IgD-negative memory B cell (primary cell): ENCODE data around the gene FGFR3. TPM values are rescaled to one million over a fixed set of nuclear protein-coding genes. Genes with fewer than 3 reads are reported as not detected.
A peak's percentile ranks its signal among the peaks of the same experiment; 100 is the strongest.
"Not testable (repeated sequence)": the region's sequence is repeated elsewhere in the genome, so short reads cannot be mapped to it uniquely, and the experiment has no call there.

Source experiments
- H3K27ac Mint-ChIP-seq, 3 donors: one replicate each; pipeline ENCODE4 v1.8.0; 2020 to 2022; ENCODE audit warnings: mild to moderate bottlenecking in 3 of 3, mixed read lengths in 3 of 3, moderate library complexity in 1 of 3
- H3K27me3 Mint-ChIP-seq: one replicate; pipeline ENCODE4 v1.8.0; 2021; ENCODE audit warnings: mixed read lengths
- H3K36me3 Mint-ChIP-seq: one replicate; pipeline ENCODE4 v1.8.0; 2020; ENCODE audit warnings: mild to moderate bottlenecking, mixed read lengths
- H3K4me1 Mint-ChIP-seq, 3 donors: one replicate each; pipeline ENCODE4 v1.8.0; 2020 to 2022; ENCODE audit warnings: mixed read lengths in 3 of 3, mild to moderate bottlenecking in 1 of 3
- H3K4me3 Mint-ChIP-seq, 4 donors: one replicate each; pipeline ENCODE4 v1.8.0; 2020 to 2022; ENCODE audit warnings: mild to moderate bottlenecking in 4 of 4, mixed read lengths in 4 of 4, moderate library complexity in 3 of 4
- H3K9me3 Mint-ChIP-seq, 3 donors: one replicate each; pipeline ENCODE4 v1.8.0; 2020 to 2021; ENCODE audit warnings: mixed read lengths in 3 of 3, mild to moderate bottlenecking in 1 of 3
- polyA plus RNA-seq: library from polyadenylated mRNA; unstranded; fragments of 300-500 nt; fragmentation: Illumina TruSeq; gene quantifications from one replicate; pipeline ENCODE4 v1.2.3, GENCODE V29; 2021

The FGFR3 gene
- polyA plus RNA-seq, 1 donor from 2014 or later = 0.45 TPM

DNA sequence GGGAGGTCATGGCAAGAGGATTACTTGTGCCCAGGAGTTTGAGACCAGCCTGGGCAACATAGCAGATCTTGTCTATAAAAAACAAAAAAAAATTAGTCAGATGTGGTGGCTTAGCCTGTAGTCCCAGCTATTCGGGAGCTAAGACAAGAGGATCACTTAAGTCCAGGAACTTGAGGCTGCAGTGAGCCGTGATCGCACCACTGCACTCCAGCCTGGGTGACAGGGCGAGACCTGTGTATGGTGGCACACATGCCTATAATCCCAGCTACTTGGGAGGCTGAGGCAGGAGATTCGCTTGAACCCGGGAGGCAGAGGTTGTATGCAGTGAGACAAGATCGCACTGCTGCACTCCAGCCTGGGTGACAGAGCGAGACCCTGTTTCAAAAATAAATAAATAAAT lies 42.7 kb downstream of the FGFR3 start:
- peaks cover 10 to 18% (median 14%) of the 10 kb centered on the region in 3 donors for H3K4me1 Mint-ChIP-seq
- not testable (repeated sequence) for H3K9me3 Mint-ChIP-seq, H3K36me3 Mint-ChIP-seq, H3K27me3 Mint-ChIP-seq, H3K4me3 Mint-ChIP-seq
- H3K27ac Mint-ChIP-seq = peak overlapping the region in 1 of 3 donors; percentile 14

DNA sequence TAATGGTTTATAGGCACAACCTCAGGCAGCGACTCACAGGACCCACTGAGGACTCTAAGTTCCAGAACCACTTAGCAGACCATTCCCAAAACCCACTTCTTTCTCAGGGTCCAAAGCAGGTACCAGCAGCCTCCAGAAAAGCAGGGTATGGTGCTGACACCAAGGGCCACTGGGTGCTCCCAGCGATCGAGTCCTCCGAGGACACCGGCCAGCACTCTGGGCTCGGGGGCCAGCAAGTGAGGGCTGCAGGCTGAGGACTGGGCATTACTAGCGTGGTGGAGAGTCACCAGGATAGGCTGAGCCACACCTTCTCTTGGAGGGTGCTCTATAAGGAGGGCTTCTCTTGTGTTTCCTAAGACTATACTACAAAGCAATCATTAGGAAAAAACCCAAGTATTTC lies 43.6 kb downstream of the FGFR3 start:
- no peaks in the 10 kb centered on the region for H3K9me3 Mint-ChIP-seq
- peaks cover 6% of the 10 kb centered on the region for H3K36me3 Mint-ChIP-seq
- no peaks in the 10 kb centered on the region for H3K27me3 Mint-ChIP-seq
- no peak overlapping the region for H3K27ac Mint-ChIP-seq
- H3K4me1 Mint-ChIP-seq = peaks cover 10 to 18% (median 14%) of the 10 kb centered on the region in 3 donors
- H3K4me3 Mint-ChIP-seq = no peak overlapping the region

DNA sequence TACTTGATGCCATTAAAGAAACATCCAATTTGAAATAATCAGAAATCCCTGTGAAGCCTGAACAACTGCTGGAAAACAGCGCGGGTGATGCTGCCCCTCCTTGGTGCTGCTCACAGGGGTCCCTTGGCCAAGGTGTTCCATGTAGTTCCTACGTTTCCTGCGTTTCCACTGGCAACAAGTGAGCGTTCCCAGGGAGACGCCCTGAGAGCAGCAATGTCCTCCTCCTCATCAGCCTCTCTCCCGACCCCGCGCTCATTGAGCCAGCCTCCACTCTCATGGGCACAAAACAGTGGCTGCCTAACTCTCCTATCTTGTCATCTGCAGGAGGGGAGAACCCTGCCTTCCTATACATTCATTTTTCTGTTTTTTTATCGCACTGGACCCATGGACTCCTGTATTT lies 44.0 kb downstream of the FGFR3 start:
- H3K9me3 Mint-ChIP-seq = no peaks in the 10 kb centered on the region
- H3K4me3 Mint-ChIP-seq = no peak overlapping the region
- peaks cover 5% of the 10 kb centered on the region for H3K36me3 Mint-ChIP-seq
- no peaks in the 10 kb centered on the region for H3K27me3 Mint-ChIP-seq
- H3K27ac Mint-ChIP-seq = peak overlapping the region in 1 of 3 donors; percentile 71
- H3K4me1 Mint-ChIP-seq = peaks cover 10 to 15% (median 14%) of the 10 kb centered on the region in 3 donors

DNA sequence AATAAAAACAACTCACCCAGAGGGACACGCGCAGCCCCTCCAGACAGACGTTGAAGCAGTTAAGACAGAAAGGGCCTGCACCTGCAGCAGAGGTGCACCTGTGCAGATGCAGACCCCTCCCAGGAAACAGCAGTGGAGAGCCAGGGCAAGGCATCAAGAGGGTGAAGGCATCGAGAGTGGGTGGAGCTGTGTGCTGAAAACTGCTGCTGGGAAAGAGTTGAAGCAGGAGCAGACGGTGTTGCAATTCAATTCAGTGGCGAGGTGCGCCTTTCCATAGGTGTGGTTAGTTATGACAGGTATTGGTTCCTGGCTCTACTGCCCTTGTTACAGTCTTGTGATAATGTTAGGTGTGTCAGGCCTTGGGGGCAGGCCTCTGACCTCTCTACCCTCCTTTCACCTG lies 46.2 kb downstream of the FGFR3 start:
- H3K36me3 Mint-ChIP-seq = peaks cover 4% of the 10 kb centered on the region
- H3K9me3 Mint-ChIP-seq = no peaks in the 10 kb centered on the region
- H3K27me3 Mint-ChIP-seq = no peaks in the 10 kb centered on the region
- H3K27ac Mint-ChIP-seq = peak overlapping the region in 1 of 3 donors; percentile 47
- peaks cover 3% of the 10 kb centered on the region in 3 donors for H3K4me1 Mint-ChIP-seq
- H3K4me3 Mint-ChIP-seq = peak overlapping the region in 1 of 4 donors; percentile 76

DNA sequence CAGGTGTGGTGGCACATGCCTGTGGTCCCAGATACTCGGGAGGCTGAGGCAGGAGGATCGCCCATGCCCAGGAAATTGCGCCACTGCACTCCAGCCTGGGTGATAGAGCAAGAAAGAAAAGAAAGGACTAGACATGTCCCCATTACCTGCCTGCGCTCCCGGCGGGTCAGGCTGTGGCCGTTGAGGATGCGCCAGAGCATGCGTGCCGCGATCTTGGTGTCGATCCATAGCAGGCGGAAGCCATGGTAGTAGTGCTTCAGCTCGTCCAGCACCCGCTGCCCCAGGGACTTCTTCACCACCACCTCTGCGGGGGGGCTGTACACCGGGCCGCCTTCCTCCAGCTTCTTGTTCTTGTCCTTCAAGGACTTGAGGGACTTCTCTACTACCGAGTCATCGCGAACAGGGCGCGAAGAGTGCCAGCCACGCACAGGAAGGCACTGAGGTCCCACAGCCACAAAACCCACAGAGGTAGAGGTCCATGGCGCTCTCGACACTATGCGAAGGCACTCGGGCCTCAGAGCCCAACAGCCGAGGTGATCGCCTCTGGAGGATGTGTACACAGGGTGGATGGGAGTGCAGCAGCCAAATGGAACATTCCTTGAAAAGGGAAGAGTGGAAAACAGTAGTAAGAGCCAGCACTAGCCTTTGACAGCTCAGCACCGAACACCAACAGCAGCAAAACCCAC lies 48.3 kb downstream of the FGFR3 start:
- Mint-ChIP-seq H3K36me3 (peaks cover 2% of the 10 kb centered on the region), H3K4me3 (no peak overlapping the region), H3K4me1 (no peaks in the 10 kb centered on the region), H3K27me3 (no peaks in the 10 kb centered on the region), H3K9me3 (no peaks in the 10 kb centered on the region), H3K27ac (no peak overlapping the region)

DNA sequence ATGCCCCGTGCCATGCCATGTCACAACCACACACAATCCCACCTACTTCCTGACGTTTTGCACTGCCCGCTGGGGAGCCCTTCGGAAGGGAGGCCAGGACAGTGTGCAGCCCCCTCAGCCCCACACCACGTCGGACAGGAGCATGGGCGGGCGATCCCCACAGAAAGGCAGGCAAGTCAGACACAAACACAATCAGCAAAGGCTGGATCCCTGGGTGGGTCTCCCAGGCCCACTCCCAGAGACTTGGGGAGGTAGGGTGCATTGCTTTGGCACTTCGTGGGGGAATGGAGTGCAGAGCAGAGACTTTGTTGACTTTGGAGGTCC lies 48.8 kb downstream of the FGFR3 start:
- Mint-ChIP-seq H3K36me3 (peaks cover 6% of the 10 kb centered on the region), H3K4me1 (peaks cover 0 to 1% (median 0%) of the 10 kb centered on the region in 3 donors), H3K27me3 (no peaks in the 10 kb centered on the region), H3K9me3 (no peaks in the 10 kb centered on the region), H3K27ac (no peak overlapping the region), H3K4me3 (no peak overlapping the region)

DNA sequence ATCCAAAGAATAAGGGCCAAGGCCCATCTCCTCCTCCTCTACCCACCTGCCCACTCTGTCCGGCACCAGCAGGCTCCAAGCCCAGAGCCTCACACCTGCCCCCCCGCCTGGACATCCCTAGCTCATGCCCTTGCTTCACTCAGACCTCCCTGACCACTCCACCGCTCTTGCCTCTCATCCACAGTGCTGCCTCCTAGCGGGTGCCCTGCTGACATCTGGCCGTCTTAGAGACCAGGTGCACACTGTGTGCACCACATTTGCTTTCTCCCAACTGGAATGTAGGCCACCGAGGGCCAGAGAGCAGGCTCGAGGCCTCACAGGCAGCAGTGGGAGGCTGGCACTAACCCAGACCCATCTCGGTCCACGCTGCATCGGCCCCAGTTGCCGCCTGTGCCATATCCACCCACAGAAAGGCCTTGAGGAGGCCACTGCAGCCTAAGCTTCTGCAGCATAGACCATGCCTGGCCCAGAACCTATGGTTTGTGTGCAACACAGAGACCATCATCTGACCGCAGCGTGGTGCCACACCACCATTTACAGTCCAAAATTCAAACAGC lies 49.3 kb downstream of the FGFR3 start:
- H3K36me3 Mint-ChIP-seq = peaks cover 7% of the 10 kb centered on the region
- H3K4me3 Mint-ChIP-seq = no peak overlapping the region
- H3K9me3 Mint-ChIP-seq = no peaks in the 10 kb centered on the region
- H3K27ac Mint-ChIP-seq = peak overlapping the region in 1 of 3 donors; percentile 42
- peaks cover 0 to 1% (median 0%) of the 10 kb centered on the region in 3 donors for H3K4me1 Mint-ChIP-seq
- no peaks in the 10 kb centered on the region for H3K27me3 Mint-ChIP-seq

DNA sequence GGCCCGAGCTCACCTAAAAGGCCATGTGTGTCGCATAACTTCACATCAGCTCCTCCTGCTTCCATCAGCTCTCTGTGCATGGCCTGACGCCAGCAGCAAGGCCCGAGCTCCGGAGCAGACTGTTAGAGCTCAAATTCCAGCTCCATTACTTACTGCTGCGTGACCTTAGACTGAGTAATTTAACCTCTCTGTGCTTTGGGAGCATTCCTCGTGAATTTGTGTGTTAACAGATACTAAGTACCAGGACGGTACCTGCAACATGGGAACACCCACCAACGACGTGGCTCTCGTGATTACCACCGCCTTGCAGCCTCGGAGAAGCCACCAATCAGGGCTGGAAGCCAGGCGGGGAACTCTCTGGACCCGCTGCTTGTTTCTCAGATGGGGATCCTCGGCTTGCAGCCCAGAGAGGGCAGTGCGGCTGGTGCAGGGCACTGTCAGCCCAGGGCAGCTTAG lies 49.9 kb downstream of the FGFR3 start:
- Mint-ChIP-seq H3K27me3 (no peaks in the 10 kb centered on the region), H3K36me3 (peaks cover 7% of the 10 kb centered on the region), H3K4me3 (no peak overlapping the region), H3K9me3 (no peaks in the 10 kb centered on the region), H3K4me1 (peaks cover 0 to 1% (median 0%) of the 10 kb centered on the region in 3 donors), H3K27ac (peak overlapping the region in 1 of 3 donors; percentile 42)

DNA sequence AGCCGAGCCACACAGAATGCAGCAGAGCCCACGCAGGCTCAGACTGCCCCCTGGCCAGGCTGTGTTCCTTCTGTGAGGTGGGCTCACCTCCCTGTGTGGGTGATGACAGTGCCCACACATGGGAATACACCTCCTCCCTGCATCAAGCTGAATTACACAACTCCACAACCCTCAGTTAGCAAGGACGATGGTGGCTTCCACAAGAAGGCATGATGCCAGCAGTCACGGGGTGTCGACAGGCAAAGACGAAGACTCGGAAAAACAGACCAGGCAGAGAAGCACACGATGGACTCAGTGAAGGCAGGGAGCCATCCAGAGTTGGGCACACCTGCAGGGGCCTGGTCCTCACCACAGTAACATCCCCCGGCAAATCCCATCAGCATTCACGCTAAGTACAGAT lies 50.8 kb downstream of the FGFR3 start:
- Mint-ChIP-seq H3K27ac (peak overlapping the region in 1 of 3 donors; percentile 47), H3K9me3 (no peaks in the 10 kb centered on the region), H3K4me3 (no peak overlapping the region), H3K36me3 (peaks cover 7% of the 10 kb centered on the region), H3K27me3 (no peaks in the 10 kb centered on the region), H3K4me1 (peaks cover 0 to 4% (median 0%) of the 10 kb centered on the region in 3 donors)

DNA sequence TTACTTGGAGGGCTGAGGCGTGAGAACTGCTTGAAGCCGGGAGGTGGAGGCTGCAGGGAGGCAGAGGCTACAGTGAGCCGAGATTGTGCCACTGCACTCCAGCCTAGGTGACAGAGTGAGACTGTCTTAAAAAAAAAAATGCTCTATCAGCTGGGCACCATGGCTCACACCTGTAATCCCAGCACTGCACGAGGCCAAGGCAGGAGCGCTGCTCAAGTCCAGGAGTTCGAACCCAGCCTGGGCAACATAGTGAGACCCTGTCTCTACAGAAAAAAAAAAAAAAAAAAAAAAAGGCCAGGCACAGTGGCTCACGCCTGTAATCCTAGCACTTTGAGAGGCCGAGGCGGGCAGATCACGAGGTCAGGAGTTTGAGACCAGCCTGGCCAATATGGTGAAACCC lies 51.5 kb downstream of the FGFR3 start:
- not testable (repeated sequence) for H3K27me3 Mint-ChIP-seq, H3K36me3 Mint-ChIP-seq, H3K27ac Mint-ChIP-seq, H3K4me3 Mint-ChIP-seq, H3K4me1 Mint-ChIP-seq, H3K9me3 Mint-ChIP-seq

DNA sequence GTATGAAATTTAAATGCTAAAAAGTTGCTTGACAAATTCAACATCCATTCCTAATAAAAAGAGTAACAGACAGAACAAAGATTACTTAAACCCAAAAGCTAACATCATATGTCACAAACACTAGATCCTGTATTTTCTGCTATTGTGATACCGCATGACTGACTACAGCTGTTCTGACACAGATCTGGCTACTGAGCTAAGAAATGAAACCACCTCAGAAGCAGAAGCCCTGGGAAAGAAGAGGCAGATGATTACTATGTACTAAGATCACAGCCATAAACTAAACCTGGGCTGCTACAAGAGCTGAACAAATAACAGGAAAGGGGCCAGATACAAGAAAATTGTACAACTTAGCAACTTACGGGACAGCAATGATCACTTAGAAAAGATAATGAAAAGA lies 53.5 kb downstream of the FGFR3 start:
- no peak overlapping the region for H3K27ac Mint-ChIP-seq
- no peaks in the 10 kb centered on the region for H3K9me3 Mint-ChIP-seq
- peaks cover 0 to 6% (median 4%) of the 10 kb centered on the region in 3 donors for H3K4me1 Mint-ChIP-seq
- peaks cover 7% of the 10 kb centered on the region for H3K36me3 Mint-ChIP-seq
- no peak overlapping the region for H3K4me3 Mint-ChIP-seq
- no peaks in the 10 kb centered on the region for H3K27me3 Mint-ChIP-seq

DNA sequence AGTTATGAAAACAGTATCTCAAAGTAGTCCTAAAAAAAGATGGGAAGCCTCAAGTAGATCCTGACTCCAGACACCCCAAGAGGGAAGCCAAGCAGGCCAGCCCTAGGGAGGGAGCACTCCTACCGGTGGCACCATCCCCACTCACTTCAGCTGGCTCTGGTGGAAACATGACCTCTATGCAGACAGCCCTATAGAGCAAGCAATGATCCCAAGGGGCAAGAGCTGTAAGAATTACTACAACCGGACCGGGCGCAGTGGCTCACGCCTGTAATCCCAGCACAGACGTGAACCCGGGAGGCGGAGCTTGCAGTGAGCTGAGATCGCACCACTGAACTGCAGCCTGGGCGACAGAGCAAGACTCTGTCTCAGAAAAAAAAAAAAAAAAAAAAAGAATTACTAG lies 57.2 kb downstream of the FGFR3 start:
- H3K27ac Mint-ChIP-seq = no peak overlapping the region

DNA sequence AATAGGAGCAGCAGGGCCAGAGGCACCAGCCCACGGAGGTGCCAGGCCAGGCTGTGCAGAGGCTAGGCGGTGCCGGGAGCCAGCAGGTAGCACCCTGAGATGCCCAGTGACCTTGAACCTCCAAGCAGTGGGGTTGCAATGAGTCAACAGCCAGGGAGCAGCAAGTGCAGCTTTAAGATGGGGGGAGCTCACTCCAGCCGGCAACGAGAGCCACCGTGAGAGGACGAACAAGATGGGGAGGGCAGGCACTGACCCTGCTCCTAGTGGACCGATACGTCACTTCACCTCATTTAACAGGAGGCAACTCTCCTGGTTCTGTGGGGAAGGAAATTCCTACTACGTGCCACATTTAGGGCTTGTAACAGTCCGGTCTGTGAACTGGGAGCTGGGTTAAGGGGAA lies 58.1 kb downstream of the FGFR3 start:
- peak overlapping the region in 1 of 4 donors; percentile 72 for H3K4me3 Mint-ChIP-seq
- no peaks in the 10 kb centered on the region for H3K27me3 Mint-ChIP-seq
- H3K4me1 Mint-ChIP-seq = peaks cover 10 to 18% (median 15%) of the 10 kb centered on the region in 3 donors
- H3K9me3 Mint-ChIP-seq = no peaks in the 10 kb centered on the region
- no peak overlapping the region for H3K27ac Mint-ChIP-seq
- H3K36me3 Mint-ChIP-seq = peaks cover 6% of the 10 kb centered on the region

More for the DNA sequence above, 57.2 kb downstream of the FGFR3 start:
- no peaks in the 10 kb centered on the region for H3K27me3 Mint-ChIP-seq
- peaks cover 6% of the 10 kb centered on the region for H3K36me3 Mint-ChIP-seq
- H3K9me3 Mint-ChIP-seq = no peaks in the 10 kb centered on the region
- H3K4me3 Mint-ChIP-seq = no peak overlapping the region
- peaks cover 10 to 18% (median 15%) of the 10 kb centered on the region in 3 donors for H3K4me1 Mint-ChIP-seq

DNA sequence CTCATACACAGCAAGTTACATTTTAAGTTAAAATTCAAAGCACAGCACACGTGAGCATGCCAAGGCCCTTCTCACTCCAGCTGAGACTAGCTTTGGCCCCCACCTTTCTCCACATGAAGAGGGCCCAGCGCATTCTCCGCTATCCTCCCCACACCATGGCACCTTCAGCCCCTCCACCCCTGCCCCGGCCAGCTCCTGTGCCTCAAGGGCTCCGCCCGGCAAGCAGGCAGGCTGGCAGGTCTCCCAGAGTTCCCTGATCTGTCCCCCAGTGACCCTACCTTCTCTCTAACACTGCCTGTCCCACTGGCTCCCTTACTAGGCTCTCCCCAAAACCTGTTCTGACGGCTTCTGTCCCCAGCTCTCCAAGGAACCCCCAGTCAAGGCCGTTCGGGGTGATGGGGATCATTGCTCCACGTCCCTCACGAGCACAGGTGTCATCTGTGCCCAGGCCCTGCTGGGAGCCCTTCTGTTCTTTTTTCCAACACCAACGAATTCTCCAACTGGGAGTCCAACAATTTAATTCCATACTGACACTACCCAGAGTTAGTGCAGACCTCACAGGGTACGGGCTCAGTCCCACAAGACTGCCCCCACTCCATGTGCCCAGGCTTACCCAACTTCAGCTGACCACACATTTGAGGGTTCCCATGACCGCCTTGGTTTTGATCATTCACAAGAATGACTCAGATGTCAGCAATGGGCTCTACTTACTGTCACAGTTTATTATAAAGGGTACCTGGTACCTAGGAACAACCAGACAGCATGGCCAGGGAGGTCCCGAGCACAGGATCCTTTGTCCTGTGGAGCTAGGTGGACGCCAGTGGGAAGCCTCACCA lies 58.7 kb downstream of the FGFR3 start:
- Mint-ChIP-seq H3K4me3 (peak overlapping the region in 1 of 4 donors; percentile 72), H3K9me3 (no peaks in the 10 kb centered on the region), H3K36me3 (peaks cover 1% of the 10 kb centered on the region), H3K27ac (no peak overlapping the region), H3K4me1 (peaks cover 10 to 17% (median 16%) of the 10 kb centered on the region in 3 donors), H3K27me3 (no peaks in the 10 kb centered on the region)

DNA sequence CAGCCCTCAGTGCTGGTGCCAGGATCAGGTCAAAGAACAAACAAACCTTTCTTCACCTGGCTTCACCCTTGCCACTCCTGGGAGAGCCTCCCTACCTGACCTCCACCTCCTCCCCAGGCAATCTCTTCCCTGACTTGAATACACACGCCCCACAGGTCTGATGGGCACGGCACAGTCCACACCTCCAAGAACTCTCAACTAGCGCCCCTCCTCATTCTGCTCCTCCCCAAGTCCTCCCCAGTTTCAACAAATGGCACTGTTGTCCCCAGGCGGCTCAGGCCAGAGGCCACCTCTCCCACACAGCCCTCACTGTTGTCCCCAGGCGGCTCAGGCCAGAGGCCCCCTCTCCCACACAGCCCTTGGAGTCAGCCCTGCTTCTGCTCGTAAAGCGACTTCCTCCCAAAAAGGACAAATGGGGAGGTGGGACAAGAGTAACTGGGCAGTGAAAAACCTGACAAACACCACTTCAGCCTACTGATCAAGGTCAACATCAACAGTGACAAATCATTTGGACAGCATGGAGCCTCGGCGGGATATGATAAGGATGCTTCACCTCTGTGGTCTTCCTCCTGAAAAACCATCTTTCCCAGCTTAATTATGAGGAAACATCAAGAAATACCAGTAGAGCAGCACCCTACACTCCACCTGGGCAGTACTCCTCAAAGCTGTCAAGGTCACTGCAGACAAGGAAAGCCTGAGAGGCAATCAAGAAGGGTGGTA lies 60.0 kb downstream of the FGFR3 start:
- peak overlapping the region in 1 of 3 donors; percentile 72 for H3K27ac Mint-ChIP-seq
- H3K4me3 Mint-ChIP-seq = peak overlapping the region in 3 of 4 donors; percentile 21 to 84 (median 72)
- H3K4me1 Mint-ChIP-seq = peaks cover 10 to 21% (median 21%) of the 10 kb centered on the region in 3 donors
- no peaks in the 10 kb centered on the region for H3K36me3 Mint-ChIP-seq
- no peaks in the 10 kb centered on the region for H3K27me3 Mint-ChIP-seq
- no peaks in the 10 kb centered on the region for H3K9me3 Mint-ChIP-seq
